Measurements from ENCODE around the gene ACSBG1. TPM values are rescaled to one million over a fixed set of nuclear protein-coding genes. Genes with fewer than 3 reads are reported as not detected.

Gene ACSBG1
- total RNA-seq, 1 donor from 2014 or later, result 3.4 TPM

GRCh38 chr15:78244893-78245292 lies 10.5 kb upstream of the ACSBG1 start:
- Histone ChIP-seq H3K27ac (no peak overlapping the region), H3K9me3 (no peaks in the 10 kb centered on the region), H3K4me3 (no peak overlapping the region), H3K27me3 (no peaks in the 10 kb centered on the region), H3K36me3 (no peaks in the 10 kb centered on the region), H3K4me1 (no peaks in the 10 kb centered on the region)
- DNase-seq (ENCODE audit: extremely low spot score in 2 of 2), result no peak
- intact Hi-C loops (cut with DNase I), result loop anchor here (5.0 kb wide), 2 partner anchors 133 to 283 kb away; no protein-coding TSS in a partner anchor
- no peak for TF ChIP-seq POLR2A (IDR thresholded peaks at IDR 0.05)
- TF ChIP-seq CTCF (IDR thresholded peaks at IDR 0.05), result no peak
- no peak for TF ChIP-seq POLR2AphosphoS5 (IDR thresholded peaks at IDR 0.05; ENCODE audit: insufficient read depth in 1 of 2, low read depth in 1 of 2)

- no peak overlapping the region for H3K27ac ChIP-seq
- no peak for DNase-seq (ENCODE audit: extremely low spot score in 2 of 2)
- H3K9me3 ChIP-seq, result no peaks in the 10 kb centered on the region
- TF ChIP-seq CTCF (IDR thresholded peaks at IDR 0.05), result no peak
- H3K36me3 ChIP-seq, result no peaks in the 10 kb centered on the region
- H3K4me3 ChIP-seq, result no peak overlapping the region
- H3K4me1 ChIP-seq, result no peaks in the 10 kb centered on the region
- H3K27me3 ChIP-seq, result no peaks in the 10 kb centered on the region
- intact Hi-C loops (cut with DNase I), result loop anchor here (5.0 kb wide), 2 partner anchors 132 to 282 kb away; no protein-coding TSS in a partner anchor
These were observed 9.7 kb upstream of the ACSBG1 start for GRCh38 chr15:78244101-78244500.

GRCh38 chr15:78243491-78243941 lies 9.2 kb upstream of the ACSBG1 start:
- no peaks in the 10 kb centered on the region for H3K36me3 ChIP-seq
- H3K4me3 ChIP-seq, result no peak overlapping the region
- DNase-seq (ENCODE audit: extremely low spot score in 2 of 2), result no peak
- H3K9me3 ChIP-seq, result no peaks in the 10 kb centered on the region
- TF ChIP-seq POLR2AphosphoS5 (IDR thresholded peaks at IDR 0.05; ENCODE audit: insufficient read depth in 1 of 2, low read depth in 1 of 2) (no peak), CTCF (IDR thresholded peaks at IDR 0.05) (no peak), POLR2A (IDR thresholded peaks at IDR 0.05) (no peak)
- no peaks in the 10 kb centered on the region for H3K4me1 ChIP-seq
- no peak overlapping the region for H3K27ac ChIP-seq
- intact Hi-C loops (cut with DNase I), result loop anchor here (5.0 kb wide), 2 partner anchors 131 to 281 kb away; no protein-coding TSS in a partner anchor
- no peaks in the 10 kb centered on the region for H3K27me3 ChIP-seq

- Histone ChIP-seq H3K9me3 (no peaks in the 10 kb centered on the region), H3K4me1 (no peaks in the 10 kb centered on the region), H3K4me3 (no peak overlapping the region), H3K27ac (no peak overlapping the region), H3K36me3 (no peaks in the 10 kb centered on the region), H3K27me3 (no peaks in the 10 kb centered on the region)
- TF ChIP-seq POLR2AphosphoS5 (IDR thresholded peaks at IDR 0.05; ENCODE audit: insufficient read depth in 1 of 2, low read depth in 1 of 2), result no peak
- TF ChIP-seq CTCF (IDR thresholded peaks at IDR 0.05), result no peak
- TF ChIP-seq POLR2A (IDR thresholded peaks at IDR 0.05), result no peak
- DNase-seq (ENCODE audit: extremely low spot score in 2 of 2), result no peak
- intact Hi-C loops (cut with DNase I), result loop anchor here (5.0 kb wide), 2 partner anchors 131 to 281 kb away; no protein-coding TSS in a partner anchor
These were observed 8.7 kb upstream of the ACSBG1 start for GRCh38 chr15:78243058-78243457.

GRCh38 chr15:78242128-78242527 lies 7.8 kb upstream of the ACSBG1 start:
- no peak for DNase-seq (ENCODE audit: extremely low spot score in 2 of 2)
- Histone ChIP-seq H3K4me1 (no peaks in the 10 kb centered on the region), H3K9me3 (no peaks in the 10 kb centered on the region), H3K4me3 (no peak overlapping the region), H3K27me3 (no peaks in the 10 kb centered on the region), H3K27ac (no peak overlapping the region), H3K36me3 (no peaks in the 10 kb centered on the region)
- no peak for TF ChIP-seq POLR2A (IDR thresholded peaks at IDR 0.05)
- TF ChIP-seq CTCF (IDR thresholded peaks at IDR 0.05), result no peak
- no peak for TF ChIP-seq POLR2AphosphoS5 (IDR thresholded peaks at IDR 0.05; ENCODE audit: insufficient read depth in 1 of 2, low read depth in 1 of 2)
- intact Hi-C loops (cut with DNase I), result loop anchor here (5.0 kb wide), 2 partner anchors 130 to 280 kb away; no protein-coding TSS in a partner anchor

Measured in vagina (tissue), 2 donors.